Smooth muscle cell (in vitro differentiated cells): ENCODE data around the gene MEIS2. TPM values are rescaled to one million over a fixed set of nuclear protein-coding genes. Genes with fewer than 3 reads are reported as not detected.

Source experiments
- DNase-seq: peaks from one replicate; lab custom pipeline; 2025; ENCODE audit not compliant: unreplicated experiment; lab: John Stamatoyannopoulos, UW
- H2AFZ ChIP-seq: fragments of 200-600 bp; sonication (generic); 2 replicates; pipeline ENCODE4 v1.6.0; 2016; ENCODE audit warnings: antibody characterized with exemption, low read depth, mild to moderate bottlenecking
- H3F3A ChIP-seq: fragments of 200-600 bp; sonication (generic); 2 replicates; pipeline ENCODE4 v1.6.0; 2017; ENCODE audit warnings: antibody characterized with exemption, low read depth
- H3K27ac ChIP-seq: fragments of 200-600 bp; sonication (generic); 2 replicates; pipeline ENCODE4 v1.5.1; 2016; ENCODE audit warnings: low read depth, mild to moderate bottlenecking
- H3K27me3 ChIP-seq: fragments of 200-600 bp; sonication (generic); 2 replicates; pipeline ENCODE4 v1.6.1; 2016; ENCODE audit warnings: low read depth, mild to moderate bottlenecking
- H3K36me3 ChIP-seq: fragments of 200-600 bp; sonication (generic); 2 replicates; pipeline ENCODE4 v1.5.1; 2016; ENCODE audit warnings: low read depth
- H3K4me1 ChIP-seq: fragments of 200-600 bp; sonication (generic); 2 replicates; pipeline ENCODE4 v1.5.1; 2016; ENCODE audit warnings: low read depth
- H3K4me2 ChIP-seq: fragments of 200-600 bp; sonication (generic); 2 replicates; pipeline ENCODE4 v1.6.0; 2016; ENCODE audit warnings: mild to moderate bottlenecking
- H3K4me3 ChIP-seq: fragments of 200-600 bp; sonication (generic); 2 replicates; pipeline ENCODE4 v1.5.1; 2016; ENCODE audit warnings: mild to moderate bottlenecking
- H3K79me2 ChIP-seq: fragments of 200-600 bp; sonication (generic); 2 replicates; pipeline ENCODE4 v1.6.0; 2016; ENCODE audit warnings: low read depth, mild to moderate bottlenecking
- H3K9ac ChIP-seq: fragments of 200-600 bp; sonication (generic); 2 replicates; pipeline ENCODE4 v1.6.0; 2016; ENCODE audit warnings: low read depth
- H3K9me3 ChIP-seq: fragments of 200-600 bp; sonication (generic); replicated peaks from 2 replicates; pipeline ENCODE4 v1.5.1; 2016; ENCODE audit warnings: low read depth
- H4K20me1 ChIP-seq: fragments of 200-600 bp; sonication (generic); 2 replicates; pipeline ENCODE4 v1.6.0; 2016; ENCODE audit warnings: low read depth
- CTCF ChIP-seq: fragments of 200-600 bp; sonication (generic); IDR thresholded peaks from 2 replicates; pipeline ENCODE4 v1.5.1; 2017; ENCODE audit warnings: borderline replicate concordance, mild to moderate bottlenecking, antibody characterized with exemption; ENCODE audit not compliant: insufficient read depth, poor library complexity, severe bottlenecking
- WGBS: methylation state at CpG from one replicate; pipeline ENCODE4 v1.1.7; 2016; ENCODE audit warnings: low lambda C conversion rate; 5-methylcytosine and 5-hydroxymethylcytosine counted together
- polyA plus RNA-seq: library from polyadenylated mRNA; unstranded; fragments of >200 nt; fragmentation: Nextera tagmentation; extraction: Ambion mirVana; gene quantifications from 2 replicates; pipeline ENCODE4 v1.2.1, GENCODE V29; 2016
- total RNA-seq: library from RNA; depleted of rRNA; stranded (reverse); fragments of >200 nt; gene quantifications from 2 replicates; pipeline ENCODE4 v1.2.3, GENCODE V29; 2014

The MEIS2 gene
- total and polyA plus RNA-seq, 2 experiments from 2014 or later, result 13.0 to 33.4 TPM

GRCh38 chr15:37053166-37053565 is 47.2 kb downstream of the MEIS2 start:
- TF ChIP-seq CTCF, result no peak

GRCh38 chr15:37050345-37050744 is 50.0 kb downstream of the MEIS2 start:
- Histone ChIP-seq H3K36me3 (peaks cover 17% of the 10 kb centered on the region), H3K27me3 (no peaks in the 10 kb centered on the region), H3K79me2 (peaks cover 48% of the 10 kb centered on the region), H2AFZ (no peak overlapping the region), H4K20me1 (peaks cover 9% of the 10 kb centered on the region), H3F3A (no peaks in the 10 kb centered on the region), H3K4me1 (peaks cover 31% of the 10 kb centered on the region), H3K9me3 (no peaks in the 10 kb centered on the region), H3K4me2 (no peak overlapping the region), H3K27ac (no peak overlapping the region), H3K4me3 (no peak overlapping the region), H3K9ac (no peak overlapping the region)
- 97% methylated on average over 3 of the region's 3 CpGs for WGBS
- DNase-seq, result no peak
- TF ChIP-seq CTCF, result no peak

More at GRCh38 chr15:37053166-37053565, 47.2 kb downstream of the MEIS2 start:
- Histone ChIP-seq H4K20me1 (no peaks in the 10 kb centered on the region), H3K27me3 (no peaks in the 10 kb centered on the region), H3K4me2 (no peak overlapping the region), H2AFZ (no peak overlapping the region), H3K27ac (no peak overlapping the region), H3K36me3 (peaks cover 17% of the 10 kb centered on the region), H3K4me3 (no peak overlapping the region), H3F3A (no peaks in the 10 kb centered on the region), H3K4me1 (peaks cover 32% of the 10 kb centered on the region), H3K9ac (no peak overlapping the region), H3K9me3 (no peaks in the 10 kb centered on the region), H3K79me2 (peaks cover 42% of the 10 kb centered on the region)
- WGBS, result 95% methylated on average over 6 of the region's 6 CpGs
- DNase-seq, result no peak

GRCh38 chr15:37046876-37047614 is 53.3 kb downstream of the MEIS2 start:
- H3K27me3 ChIP-seq, result no peaks in the 10 kb centered on the region
- no peak overlapping the region for H2AFZ ChIP-seq
- H3K4me1 ChIP-seq, result peaks cover 46% of the 10 kb centered on the region
- no peaks in the 10 kb centered on the region for H3F3A ChIP-seq
- DNase-seq, result no peak
- H3K36me3 ChIP-seq, result peaks cover 11% of the 10 kb centered on the region
- H3K27ac ChIP-seq, result no peak overlapping the region
- no peaks in the 10 kb centered on the region for H3K9me3 ChIP-seq
- H4K20me1 ChIP-seq, result peaks cover 9% of the 10 kb centered on the region
- H3K4me2 ChIP-seq, result peak overlapping the region; percentile 5
- H3K79me2 ChIP-seq, result peaks cover 22% of the 10 kb centered on the region
- no peak for TF ChIP-seq CTCF
- no peak overlapping the region for H3K4me3 ChIP-seq
- H3K9ac ChIP-seq, result no peak overlapping the region
